NB4 (cell line): Measurements from ENCODE around the gene CYP2A6.

Source experiments
- CTCF ChIP-seq: IDR thresholded peaks from one replicate; pipeline ENCODE4 v1.5.1; 2012; ENCODE audit warnings: low read depth, low read length
- MYC ChIP-seq: IDR thresholded peaks from 2 replicates; pipeline ENCODE4 v1.6.1; 2011; ENCODE audit warnings: low read depth, low read length

GRCh38 chr19:40813182-40813581 is 37.1 kb downstream of the CYP2A6 start:
- no peak for TF ChIP-seq CTCF
- TF ChIP-seq MYC, result no peak
